ENCODE data around the gene ARPC4.
A peak's percentile ranks its signal among the peaks of the same experiment; 100 is the strongest.

The ARPC4 gene

GRCh38 chr3:9792405-9793160, at the start of gene ARPC4, which contains the start of gene TADA3:
Gene ARPC4 (plus strand): TSS chr3:9793082. CDS start chr3:9793122, 40 bp downstream.
Gene TADA3 (minus strand): TSS chr3:9792473. CDS start chr3:9791466, 1,007 bp downstream.
- DNase-seq (ENCODE audit: low spot score) (peak; percentile 96), FAIRE-seq (no peak)

GRCh38 chr3:9743548-9743947, 49.3 kb upstream of the ARPC4 start:
- no peak for DNase-seq (ENCODE audit: low spot score)
- FAIRE-seq: no peak

GRCh38 chr3:9744162-9744561, 48.7 kb upstream of the ARPC4 start:
- DNase-seq (ENCODE audit: low spot score): no peak
- no peak for FAIRE-seq

GRCh38 chr3:9745521-9745920, 47.4 kb upstream of the ARPC4 start:
- FAIRE-seq: no peak
- no peak for DNase-seq (ENCODE audit: low spot score)

GRCh38 chr3:9746330-9746729, 46.6 kb upstream of the ARPC4 start:
- no peak for DNase-seq (ENCODE audit: low spot score)
- no peak for FAIRE-seq

- DNase-seq (ENCODE audit: low spot score) (no peak), FAIRE-seq (no peak)
Measured at GRCh38 chr3:9747267-9747666, 45.6 kb upstream of the ARPC4 start.

- FAIRE-seq (no peak), DNase-seq (ENCODE audit: low spot score) (no peak)
Measured at GRCh38 chr3:9748031-9748430, 44.9 kb upstream of the ARPC4 start.

- DNase-seq (ENCODE audit: low spot score) (no peak), FAIRE-seq (no peak)
Measured at GRCh38 chr3:9749296-9749644, 43.6 kb upstream of the ARPC4 start.

- FAIRE-seq: no peak
Measured at GRCh38 chr3:9749645-9750555, 43.0 kb upstream of the ARPC4 start, which contains the start of gene OGG1. Gene OGG1 (plus strand): TSS chr3:9749952. CDS start chr3:9750287, 335 bp downstream.

GRCh38 chr3:9750556-9751411, 42.1 kb upstream of the ARPC4 start:
- FAIRE-seq: no peak

More at GRCh38 chr3:9749645-9750555, 43.0 kb upstream of the ARPC4 start, which contains the start of gene OGG1:
- peak; percentile 98 for DNase-seq (ENCODE audit: low spot score)

GRCh38 chr3:9754678-9755077, 38.2 kb upstream of the ARPC4 start:
- no peak for DNase-seq (ENCODE audit: low spot score)
- FAIRE-seq: no peak

More at GRCh38 chr3:9750556-9751411, 42.1 kb upstream of the ARPC4 start:
- DNase-seq (ENCODE audit: low spot score): peak; percentile 30

GRCh38 chr3:9757427-9757826, 35.5 kb upstream of the ARPC4 start:
- no peak for FAIRE-seq

GRCh38 chr3:9760779-9761505, 31.9 kb upstream of the ARPC4 start:
- FAIRE-seq: no peak
- DNase-seq (ENCODE audit: low spot score): no peak

More at GRCh38 chr3:9757427-9757826, 35.5 kb upstream of the ARPC4 start:
- no peak for DNase-seq (ENCODE audit: low spot score)

GRCh38 chr3:9761919-9762318, 31.0 kb upstream of the ARPC4 start:
- DNase-seq (ENCODE audit: low spot score) (no peak), FAIRE-seq (no peak)

GRCh38 chr3:9762871-9763270, 30.0 kb upstream of the ARPC4 start:
- no peak for FAIRE-seq
- DNase-seq (ENCODE audit: low spot score): no peak

GRCh38 chr3:9765865-9766264, 27.0 kb upstream of the ARPC4 start:
- DNase-seq (ENCODE audit: low spot score): no peak
- FAIRE-seq: no peak

GRCh38 chr3:9767418-9767817, 25.5 kb upstream of the ARPC4 start:
- no peak for DNase-seq (ENCODE audit: low spot score)
- FAIRE-seq: no peak

- no peak for FAIRE-seq
Measured at GRCh38 chr3:9768141-9768775, 24.6 kb upstream of the ARPC4 start.

GRCh38 chr3:9769012-9769411, 23.9 kb upstream of the ARPC4 start:
- FAIRE-seq: no peak
- DNase-seq (ENCODE audit: low spot score): no peak

More at GRCh38 chr3:9768141-9768775, 24.6 kb upstream of the ARPC4 start:
- DNase-seq (ENCODE audit: low spot score): no peak
